Gastroesophageal sphincter (tissue), 4 donors: ENCODE data around the gene PURA. TPM values are rescaled to one million over a fixed set of nuclear protein-coding genes. Genes with fewer than 3 reads are reported as not detected.

Experiments
- ATAC-seq: fragments of 150-250 bp; one replicate; pipeline ENCODE4 v1.9.1; 2016; ENCODE audit warnings: mild to moderate bottlenecking, moderate library complexity
- H3K27ac ChIP-seq, 4 donors: fragments of 200-600 bp; sonication (generic) in 3 of 4; 1 replicate in 3 of 4; 2 replicates in 1 of 4; pipeline ENCODE4 v1.5.1; 2016 to 2019
- H3K27me3 ChIP-seq: fragments of 200-600 bp; sonication (generic); one replicate; pipeline ENCODE4 v1.5.1; 2019
- H3K36me3 ChIP-seq, 2 donors: fragments of 200-600 bp; sonication (generic); one replicate each; pipeline ENCODE4 v1.5.1; 2019; ENCODE audit warnings: control low read depth in 1 of 2
- H3K4me1 ChIP-seq, 3 donors: fragments of 200-600 bp; sonication (generic); 1 replicate in 2 of 3; 2 replicates in 1 of 3; pipeline ENCODE4 v1.5.1; 2016 to 2019; ENCODE audit warnings: control low read depth in 2 of 3
- H3K4me3 ChIP-seq, 2 donors: fragments of 200-600 bp; sonication (generic); one replicate each; pipeline ENCODE4 v1.5.1; 2019; ENCODE audit warnings: mild to moderate bottlenecking in 1 of 2, moderate library complexity in 1 of 2
- H3K9me3 ChIP-seq, 3 donors: fragments of 200-600 bp; sonication (generic); one replicate each; pipeline ENCODE4 v1.5.1; 2017 to 2019; ENCODE audit warnings: control low read depth in 2 of 3
- CTCF ChIP-seq, 4 experiments: fragments of 200-600 bp in 2 of 4; fragments of 450-650 bp in 2 of 4; sonication (generic) in 1 of 4; IDR thresholded peaks; one replicate each; pipeline ENCODE4 v1.5.1; 2017 to 2019; ENCODE audit warnings: antibody characterized with exemption in 4 of 4, mild to moderate bottlenecking in 2 of 4, moderate library complexity in 2 of 4
- EP300 ChIP-seq: sonication (generic); formaldehyde crosslinking; IDR thresholded peaks from one replicate; pipeline ENCODE4 v1.6.1; 2017; ENCODE audit warnings: antibody characterized with exemption, mild to moderate bottlenecking
- POLR2A ChIP-seq, 2 donors: fragments of 450-650 bp; IDR thresholded peaks; one replicate each; pipeline ENCODE4 v1.6.1; 2017; ENCODE audit warnings: antibody characterized with exemption in 2 of 2, mild to moderate bottlenecking in 2 of 2, moderate library complexity in 1 of 2
- POLR2AphosphoS5 ChIP-seq: sonication (generic); formaldehyde crosslinking; IDR thresholded peaks from one replicate; pipeline ENCODE4 v1.6.1; 2017; ENCODE audit warnings: antibody characterized with exemption
- WGBS, 2 donors: methylation state at CpG; one replicate each; pipeline ENCODE4 v1.1.5; 2018; ENCODE audit warnings: low coverage in 1 of 2; 5-methylcytosine and 5-hydroxymethylcytosine counted together
- total RNA-seq, 4 donors: library from RNA; depleted of rRNA; stranded (reverse); fragments of >200 nt; gene quantifications; one replicate each; pipeline ENCODE4 v1.1.0, GENCODE V29; 2016

Gene PURA
- total RNA-seq, 4 donors from 2014 or later: 38.0 to 61.0 (median 49.1) TPM

DNA sequence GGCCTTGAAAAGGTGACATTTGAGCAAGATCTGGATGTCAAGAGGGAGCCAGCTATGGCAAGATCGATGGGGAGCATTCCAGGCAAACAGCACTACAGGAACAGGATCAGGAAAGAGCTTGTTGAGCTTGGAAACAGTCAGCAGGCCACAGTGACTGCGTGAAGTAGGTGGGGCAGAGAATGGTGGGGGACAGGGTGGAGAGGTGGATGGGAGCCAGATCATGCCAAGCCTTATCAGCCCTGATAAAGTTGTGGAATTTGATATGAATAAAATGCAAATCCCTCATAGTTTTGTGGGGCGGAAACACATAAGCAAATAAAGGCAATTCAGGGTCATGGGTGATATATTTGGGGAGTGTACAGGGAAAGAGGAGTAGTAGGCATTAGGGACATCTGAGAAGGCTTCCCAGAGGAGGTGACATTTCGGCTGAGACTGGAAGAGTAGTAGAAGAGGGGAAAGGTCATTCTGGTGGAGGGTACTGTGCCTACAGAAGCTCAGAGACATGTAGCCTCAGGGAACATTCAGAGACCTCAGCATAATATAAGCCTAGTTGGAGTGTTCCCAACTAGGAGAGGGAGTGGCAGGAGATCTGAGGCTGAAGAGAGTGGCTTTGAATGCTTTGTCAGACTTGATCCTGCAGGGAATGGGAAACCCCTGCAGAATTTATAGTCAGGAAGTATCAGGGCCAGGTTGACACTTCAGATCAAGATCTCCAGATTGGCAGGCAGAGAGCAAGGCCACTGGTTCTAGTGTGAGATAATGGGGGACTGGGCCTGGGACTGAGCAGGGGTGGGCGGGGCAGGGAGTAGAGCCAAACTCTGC is 51.4 kb downstream of the PURA start:
- Histone ChIP-seq H3K27me3 (no peaks in the 10 kb centered on the region), H3K27ac (no peak overlapping the region), H3K36me3 (peaks cover 0 to 18% of the 10 kb centered on the region in 2 donors), H3K4me1 (no peaks in the 10 kb centered on the region), H3K4me3 (no peak overlapping the region), H3K9me3 (no peaks in the 10 kb centered on the region)
- ATAC-seq: no peak
- WGBS, 2 donors: 62 to 80% methylated on average over 4 to 5 of the region's 5 CpGs
- no peak for TF ChIP-seq POLR2A (IDR thresholded peaks at IDR 0.05)
- TF ChIP-seq CTCF (IDR thresholded peaks at IDR 0.05): no peak

GRCh38 chr5:140165923-140166270 is 52.0 kb downstream of the PURA start:
- Histone ChIP-seq H3K4me3 (no peak overlapping the region), H3K27me3 (no peaks in the 10 kb centered on the region), H3K4me1 (no peaks in the 10 kb centered on the region), H3K9me3 (no peaks in the 10 kb centered on the region), H3K27ac (no peak overlapping the region), H3K36me3 (peaks cover 0 to 18% of the 10 kb centered on the region in 2 donors)
- ATAC-seq: no peak
- TF ChIP-seq POLR2A (IDR thresholded peaks at IDR 0.05) (no peak), POLR2AphosphoS5 (no peak)
- WGBS, 2 donors: 57 to 71% methylated on average over 1 to 2 of the region's 4 CpGs

DNA sequence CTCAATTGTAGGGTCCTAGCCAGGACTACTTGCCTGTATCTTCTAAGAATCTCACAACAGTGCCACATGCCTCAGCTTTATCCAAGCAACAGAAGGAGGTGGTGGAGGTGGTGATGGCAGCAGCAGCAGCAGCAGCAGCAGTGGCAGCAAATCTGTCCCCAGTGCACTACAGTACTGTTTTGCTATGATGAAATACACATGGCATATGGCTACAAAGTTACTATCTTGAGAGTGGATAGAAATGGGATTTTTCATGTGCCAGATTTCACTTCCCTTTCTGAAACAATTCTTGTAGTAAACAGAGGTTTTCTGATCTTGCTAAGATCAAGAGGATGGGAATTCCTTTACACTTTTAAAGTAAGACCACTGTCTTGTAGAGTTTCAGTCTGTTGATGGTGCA is 53.0 kb downstream of the PURA start:
- H3K36me3 ChIP-seq: peaks cover 0 to 18% of the 10 kb centered on the region in 2 donors
- TF ChIP-seq EP300 (no peak), CTCF (IDR thresholded peaks at IDR 0.05) (no peak), POLR2A (IDR thresholded peaks at IDR 0.05) (no peak)
- H3K27ac ChIP-seq: no peak overlapping the region
- no peak for ATAC-seq
- H3K4me1 ChIP-seq: no peaks in the 10 kb centered on the region
- H3K27me3 ChIP-seq: no peaks in the 10 kb centered on the region
- no peak overlapping the region for H3K4me3 ChIP-seq
- no peaks in the 10 kb centered on the region for H3K9me3 ChIP-seq

GRCh38 chr5:140168371-140168770 is 54.5 kb downstream of the PURA start:
- no peaks in the 10 kb centered on the region for H3K27me3 ChIP-seq
- H3K4me3 ChIP-seq: no peak overlapping the region
- H3K27ac ChIP-seq: no peak overlapping the region
- no peaks in the 10 kb centered on the region for H3K4me1 ChIP-seq
- H3K36me3 ChIP-seq: peaks cover 0 to 18% of the 10 kb centered on the region in 2 donors
- H3K9me3 ChIP-seq: no peaks in the 10 kb centered on the region
- no peak for ATAC-seq
- 92 to 100% methylated on average over 2 of the region's 2 CpGs for WGBS, 2 donors
- TF ChIP-seq EP300: no peak
- TF ChIP-seq POLR2AphosphoS5: no peak
- no peak for TF ChIP-seq CTCF (IDR thresholded peaks at IDR 0.05)
- TF ChIP-seq POLR2A (IDR thresholded peaks at IDR 0.05): no peak

DNA sequence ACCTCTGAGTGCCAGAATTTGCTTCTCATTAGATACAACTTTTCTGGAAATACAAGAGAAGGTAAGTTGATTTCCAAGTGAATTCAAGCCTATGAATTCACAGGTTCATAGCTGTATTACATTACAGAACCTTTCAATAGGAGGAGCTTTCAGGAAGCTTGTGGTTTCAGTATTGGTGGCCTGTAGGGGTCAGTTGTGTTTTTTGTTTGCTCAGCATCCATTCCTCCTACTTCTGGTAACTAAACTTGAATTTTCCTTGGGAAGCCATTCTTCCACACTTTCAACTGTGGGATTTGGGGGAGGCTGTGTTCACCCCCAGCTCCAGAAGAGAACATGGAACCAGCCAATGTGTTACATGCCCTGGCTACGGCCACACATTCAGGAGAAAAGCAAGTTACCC is 55.5 kb downstream of the PURA start:
- H3K4me3 ChIP-seq: no peak overlapping the region
- peaks cover 0 to 18% of the 10 kb centered on the region in 2 donors for H3K36me3 ChIP-seq
- 83% methylated on average over 1 of the region's 1 CpG; no CpG with 5 or more reads in 1 of the 2 donors for WGBS, 2 donors
- no peak for ATAC-seq
- H3K9me3 ChIP-seq: no peaks in the 10 kb centered on the region
- peaks cover 0 to 5% (median 0%) of the 10 kb centered on the region in 3 donors for H3K4me1 ChIP-seq
- TF ChIP-seq POLR2A (IDR thresholded peaks at IDR 0.05) (no peak), CTCF (IDR thresholded peaks at IDR 0.05) (no peak), EP300 (no peak), POLR2AphosphoS5 (no peak)
- H3K27ac ChIP-seq: no peak overlapping the region
- H3K27me3 ChIP-seq: no peaks in the 10 kb centered on the region
